ENCODE data around the gene SNRNP200.
"Not testable (repeated sequence)": the region's sequence is repeated elsewhere in the genome, so short reads cannot be mapped to it uniquely, and the experiment has no call there.

The SNRNP200 gene

GRCh38 chr2:96325041-96325883, 19.9 kb upstream of the SNRNP200 start, which contains the start of gene ITPRIPL1:
TSS of gene ITPRIPL1 (plus strand) at chr2:96325317. CDS start at chr2:96325840, 523 bp downstream.
- DNase-seq (ENCODE audit: low read depth): no peak

- DNase-seq (ENCODE audit: low read depth): no peak
Measured at GRCh38 chr2:96324721-96325040, 19.3 kb upstream of the SNRNP200 start.

GRCh38 chr2:96323849-96324248, 18.5 kb upstream of the SNRNP200 start:
- no peak for DNase-seq (ENCODE audit: low read depth)

GRCh38 chr2:96320728-96321622, 15.6 kb upstream of the SNRNP200 start:
- DNase-seq (ENCODE audit: low read depth): no peak

- DNase-seq (ENCODE audit: low read depth): no peak
Measured at GRCh38 chr2:96320326-96320725, 15.0 kb upstream of the SNRNP200 start.

GRCh38 chr2:96319396-96319795, 14.1 kb upstream of the SNRNP200 start:
- DNase-seq (ENCODE audit: low read depth): no peak

- no peak for DNase-seq (ENCODE audit: low read depth)
Measured at GRCh38 chr2:96318723-96319122, 13.4 kb upstream of the SNRNP200 start.

- no peak for DNase-seq (ENCODE audit: low read depth)
Measured at GRCh38 chr2:96317584-96317997, 12.2 kb upstream of the SNRNP200 start.

GRCh38 chr2:96316999-96317398, 11.7 kb upstream of the SNRNP200 start:
- DNase-seq (ENCODE audit: low read depth): no peak

- DNase-seq (ENCODE audit: low read depth): no peak
Measured at GRCh38 chr2:96315400-96316071, 10.2 kb upstream of the SNRNP200 start.

- no peak for DNase-seq (ENCODE audit: low read depth)
Measured at GRCh38 chr2:96315005-96315399, 9.7 kb upstream of the SNRNP200 start.

- no peak for DNase-seq (ENCODE audit: low read depth)
Measured at GRCh38 chr2:96308248-96308647, 2.9 kb upstream of the SNRNP200 start.

GRCh38 chr2:96306370-96306769, 1.0 kb upstream of the SNRNP200 start:
- no peak for DNase-seq (ENCODE audit: low read depth)

GRCh38 chr2:96305979-96306308, 598 bp upstream of the SNRNP200 start:
- DNase-seq (ENCODE audit: low read depth): no peak

GRCh38 chr2:96304606-96305005, 740 bp downstream of the SNRNP200 start:
- DNase-seq (ENCODE audit: low read depth): no peak

GRCh38 chr2:96301865-96302264, 3.5 kb downstream of the SNRNP200 start:
- no peak for DNase-seq (ENCODE audit: low read depth)

GRCh38 chr2:96296925-96297324, 8.4 kb downstream of the SNRNP200 start:
- DNase-seq (ENCODE audit: low read depth): no peak

GRCh38 chr2:96294271-96294670, 11.1 kb downstream of the SNRNP200 start:
- not testable (repeated sequence) for DNase-seq (ENCODE audit: low read depth)

GRCh38 chr2:96291751-96292150, 13.6 kb downstream of the SNRNP200 start:
- DNase-seq (ENCODE audit: low read depth): no peak

GRCh38 chr2:96287273-96287856, 18.0 kb downstream of the SNRNP200 start:
- no peak for DNase-seq (ENCODE audit: low read depth)

- DNase-seq (ENCODE audit: low read depth): no peak
Measured at GRCh38 chr2:96276787-96277499, 28.4 kb downstream of the SNRNP200 start.
